ENCODE data around the gene GSK3B. TPM values are rescaled to one million over a fixed set of nuclear protein-coding genes. Genes with fewer than 3 reads are reported as not detected.

Gene GSK3B
- total and polyA plus RNA-seq, 4 donors: 11.0 to 64.9 (median 30.6) TPM

DNA sequence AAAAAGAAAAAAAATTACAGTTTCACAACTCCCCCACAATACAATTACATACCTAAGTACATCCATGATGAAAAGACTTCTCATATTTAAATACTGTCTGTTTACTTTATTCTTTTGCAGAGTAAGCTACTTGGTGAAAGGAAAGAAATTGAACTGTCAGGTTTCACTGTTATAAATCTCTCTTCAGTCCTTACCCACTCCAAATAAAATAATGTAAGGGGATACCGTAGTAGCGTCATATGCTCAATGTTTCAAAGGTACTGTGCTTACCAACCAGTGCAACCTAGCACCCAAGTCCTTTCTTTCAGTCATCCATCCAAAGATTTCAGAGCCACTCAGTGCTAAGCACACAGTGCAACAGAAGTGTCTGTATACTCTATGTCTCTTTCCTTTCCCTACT is 13.4 kb downstream of the GSK3B start:
- WGBS, 2 donors: 84 to 89% methylated on average over 2 of the region's 2 CpGs
- TF ChIP-seq, protein P1, sequence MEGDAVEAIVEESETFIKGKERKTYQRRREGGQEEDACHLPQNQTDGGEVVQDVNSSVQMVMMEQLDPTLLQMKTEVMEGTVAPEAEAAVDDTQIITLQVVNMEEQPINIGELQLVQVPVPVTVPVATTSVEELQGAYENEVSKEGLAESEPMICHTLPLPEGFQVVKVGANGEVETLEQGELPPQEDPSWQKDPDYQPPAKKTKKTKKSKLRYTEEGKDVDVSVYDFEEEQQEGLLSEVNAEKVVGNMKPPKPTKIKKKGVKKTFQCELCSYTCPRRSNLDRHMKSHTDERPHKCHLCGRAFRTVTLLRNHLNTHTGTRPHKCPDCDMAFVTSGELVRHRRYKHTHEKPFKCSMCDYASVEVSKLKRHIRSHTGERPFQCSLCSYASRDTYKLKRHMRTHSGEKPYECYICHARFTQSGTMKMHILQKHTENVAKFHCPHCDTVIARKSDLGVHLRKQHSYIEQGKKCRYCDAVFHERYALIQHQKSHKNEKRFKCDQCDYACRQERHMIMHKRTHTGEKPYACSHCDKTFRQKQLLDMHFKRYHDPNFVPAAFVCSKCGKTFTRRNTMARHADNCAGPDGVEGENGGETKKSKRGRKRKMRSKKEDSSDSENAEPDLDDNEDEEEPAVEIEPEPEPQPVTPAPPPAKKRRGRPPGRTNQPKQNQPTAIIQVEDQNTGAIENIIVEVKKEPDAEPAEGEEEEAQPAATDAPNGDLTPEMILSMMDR (IDR thresholded peaks at IDR 0.05; ENCODE audit: control extremely low read depth, extremely low read depth): no peak
- Histone ChIP-seq H3K4me1 (ENCODE audit: control insufficient read depth in 5 of 5, insufficient read depth in 5 of 5, low read length in 5 of 5) (peaks cover 0 to 16% (median 0%) of the 10 kb centered on the region in 5 donors), H3K9ac (ENCODE audit: insufficient read depth in 1 of 2, low read length in 2 of 2) (no peak overlapping the region), H3K9me3 (ENCODE audit: control insufficient read depth in 4 of 4, insufficient read depth in 3 of 4, low read length in 3 of 4) (no peaks in the 10 kb centered on the region), H3K4me3 (no peak overlapping the region), H3K27ac (ENCODE audit: low read depth in 1 of 2, low read length in 1 of 2) (no peak overlapping the region), H3K27me3 (ENCODE audit: control insufficient read depth in 3 of 3, insufficient read depth in 3 of 3, low read length in 2 of 3) (no peaks in the 10 kb centered on the region), H3K36me3 (ENCODE audit: control insufficient read depth in 4 of 4, insufficient read depth in 4 of 4, low read length in 4 of 4) (no peaks in the 10 kb centered on the region)
- ATAC-seq (ENCODE audit: insufficient read depth, low FRiP score) (no peak), DNase-seq (no peak)

DNA sequence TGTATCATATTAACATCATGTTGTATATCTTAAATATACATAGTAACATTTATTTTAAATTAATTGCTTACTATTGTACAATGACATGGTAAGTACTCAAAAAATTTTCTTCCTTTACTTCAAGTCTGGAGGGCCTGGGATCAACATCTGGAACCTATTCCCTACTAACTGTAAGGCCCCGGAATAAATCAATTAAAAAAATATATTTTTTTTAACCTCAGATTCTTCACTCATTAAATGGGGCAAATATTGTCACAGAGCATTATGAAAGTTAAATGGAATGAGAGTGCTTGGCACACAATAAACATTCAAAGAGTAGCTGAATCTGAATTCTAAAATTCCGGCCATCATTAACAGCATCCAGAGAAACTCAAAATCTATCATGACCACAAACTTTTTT is 16.5 kb downstream of the GSK3B start:
- Histone ChIP-seq H3K4me3 (no peak overlapping the region), H3K4me1 (ENCODE audit: control insufficient read depth in 5 of 5, insufficient read depth in 5 of 5, low read length in 5 of 5) (peaks cover 0 to 18% (median 0%) of the 10 kb centered on the region in 5 donors), H3K9me3 (ENCODE audit: control insufficient read depth in 4 of 4, insufficient read depth in 3 of 4, low read length in 3 of 4) (no peaks in the 10 kb centered on the region), H3K9ac (ENCODE audit: insufficient read depth in 1 of 2, low read length in 2 of 2) (no peak overlapping the region), H3K27me3 (ENCODE audit: control insufficient read depth in 3 of 3, insufficient read depth in 3 of 3, low read length in 2 of 3) (no peaks in the 10 kb centered on the region), H3K36me3 (ENCODE audit: control insufficient read depth in 4 of 4, insufficient read depth in 4 of 4, low read length in 4 of 4) (no peaks in the 10 kb centered on the region), H3K27ac (ENCODE audit: low read depth in 1 of 2, low read length in 1 of 2) (no peak overlapping the region)
- ATAC-seq (ENCODE audit: insufficient read depth, low FRiP score): no peak
- DNase-seq: no peak
- 71 to 76% methylated on average over 2 of the region's 2 CpGs for WGBS, 2 donors
- TF ChIP-seq, protein P1 (IDR thresholded peaks at IDR 0.05; ENCODE audit: control extremely low read depth, extremely low read depth): no peak

DNA sequence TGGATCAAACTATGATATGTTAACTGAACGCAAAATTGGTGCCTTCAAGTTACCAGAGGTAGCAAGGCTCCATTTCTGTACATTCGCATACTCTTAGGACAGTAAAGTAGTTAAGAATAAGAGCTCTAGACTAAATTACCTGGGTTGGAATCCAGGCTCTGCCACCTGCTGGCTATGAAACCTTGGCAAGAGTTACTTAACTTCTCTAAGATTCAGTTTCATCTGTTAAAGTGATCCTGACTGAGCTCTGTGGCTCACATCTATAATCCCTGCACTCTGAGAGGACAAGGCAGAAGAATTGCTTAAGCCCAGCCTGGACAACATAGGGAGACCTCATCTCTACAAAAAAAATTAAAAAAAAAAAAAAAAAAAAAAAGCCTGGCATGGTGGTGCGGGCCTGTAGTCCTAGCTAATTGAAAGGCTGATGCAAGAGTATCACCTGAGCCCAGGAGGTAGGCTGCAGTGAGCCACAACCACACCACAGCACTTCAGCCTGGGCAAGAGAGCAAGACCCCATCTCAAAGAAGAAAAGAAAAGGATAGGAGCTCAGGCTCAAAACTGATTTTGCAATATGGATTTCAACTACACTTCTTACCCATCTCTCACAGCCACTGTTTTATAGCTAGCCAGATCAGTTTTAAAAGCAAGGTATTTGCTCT is 21.3 kb downstream of the GSK3B start:
- no peak overlapping the region for H3K4me3 ChIP-seq
- no peaks in the 10 kb centered on the region for H3K36me3 ChIP-seq (ENCODE audit: control insufficient read depth in 4 of 4, insufficient read depth in 4 of 4, low read length in 4 of 4)
- peaks cover 0 to 18% (median 0%) of the 10 kb centered on the region in 5 donors for H3K4me1 ChIP-seq (ENCODE audit: control insufficient read depth in 5 of 5, insufficient read depth in 5 of 5, low read length in 5 of 5)
- ATAC-seq (ENCODE audit: insufficient read depth, low FRiP score) (no peak), DNase-seq (no peak)
- no peaks in the 10 kb centered on the region for H3K9me3 ChIP-seq (ENCODE audit: control insufficient read depth in 4 of 4, insufficient read depth in 3 of 4, low read length in 3 of 4)
- WGBS, 2 donors: 94 to 97% methylated on average over 3 of the region's 3 CpGs
- no peaks in the 10 kb centered on the region for H3K27me3 ChIP-seq (ENCODE audit: control insufficient read depth in 3 of 3, insufficient read depth in 3 of 3, low read length in 2 of 3)
- TF ChIP-seq, protein P1 (IDR thresholded peaks at IDR 0.05; ENCODE audit: control extremely low read depth, extremely low read depth): no peak
- no peak overlapping the region for H3K9ac ChIP-seq (ENCODE audit: insufficient read depth in 1 of 2, low read length in 2 of 2)
- no peak overlapping the region for H3K27ac ChIP-seq (ENCODE audit: low read depth in 1 of 2, low read length in 1 of 2)

DNA sequence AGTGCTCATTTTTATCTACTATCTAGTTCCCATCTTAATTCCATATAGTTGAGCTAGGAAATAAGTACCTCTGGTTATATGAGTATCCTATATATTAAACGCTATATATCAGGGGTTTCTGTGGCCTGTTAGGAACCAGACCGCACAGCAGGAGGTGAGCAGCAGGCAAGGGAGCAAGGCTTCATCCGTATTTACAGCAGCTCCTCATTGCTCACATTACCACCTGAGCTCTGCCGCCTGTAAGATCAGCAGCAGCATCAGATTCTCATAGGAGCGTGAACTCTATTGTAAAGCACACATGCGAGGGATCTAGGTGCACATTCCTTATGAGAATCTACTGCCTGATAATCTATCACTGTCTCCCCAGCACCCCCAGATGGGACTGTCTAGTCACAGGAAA is 23.0 kb downstream of the GSK3B start:
- DNase-seq: no peak
- H3K4me1 ChIP-seq (ENCODE audit: control insufficient read depth in 5 of 5, insufficient read depth in 5 of 5, low read length in 5 of 5): peaks cover 0 to 20% (median 0%) of the 10 kb centered on the region in 5 donors
- H3K27me3 ChIP-seq (ENCODE audit: control insufficient read depth in 3 of 3, insufficient read depth in 3 of 3, low read length in 2 of 3): no peaks in the 10 kb centered on the region
- WGBS, 2 donors: 94% methylated on average over 6 of the region's 6 CpGs
- no peak for ATAC-seq (ENCODE audit: insufficient read depth, low FRiP score)
- TF ChIP-seq, protein P1 (IDR thresholded peaks at IDR 0.05; ENCODE audit: control extremely low read depth, extremely low read depth): no peak
- no peak overlapping the region for H3K27ac ChIP-seq (ENCODE audit: low read depth in 1 of 2, low read length in 1 of 2)
- no peak overlapping the region for H3K9ac ChIP-seq (ENCODE audit: insufficient read depth in 1 of 2, low read length in 2 of 2)
- H3K9me3 ChIP-seq (ENCODE audit: control insufficient read depth in 4 of 4, insufficient read depth in 3 of 4, low read length in 3 of 4): no peaks in the 10 kb centered on the region
- no peak overlapping the region for H3K4me3 ChIP-seq
- H3K36me3 ChIP-seq (ENCODE audit: control insufficient read depth in 4 of 4, insufficient read depth in 4 of 4, low read length in 4 of 4): no peaks in the 10 kb centered on the region
